GM12891 (cell line): ENCODE results near the gene TTC4.
"Not testable (repeated sequence)": the region's sequence is repeated elsewhere in the genome, so short reads cannot be mapped to it uniquely, and the experiment has no call there.

Source experiments
- DNase-seq: peaks from one replicate; pipeline ENCODE4 v3.0.0; 2011; ENCODE audit warnings: low spot score; ENCODE audit not compliant: insufficient read length
- FAIRE-seq: peaks from 2 replicates; lab custom pipeline; 2011; peaks lifted over from hg19 to GRCh38; lab: Jason Lieb, UNC
- PAX5 ChIP-seq: IDR thresholded peaks from 2 replicates; pipeline ENCODE4 v1.6.1; 2011; ENCODE audit warnings: low read length, moderate library complexity, mild to moderate bottlenecking; ENCODE audit not compliant: insufficient read depth, severe bottlenecking
- POLR2A ChIP-seq: IDR thresholded peaks from 2 replicates; pipeline ENCODE4 v1.6.1; 2011; ENCODE audit warnings: low read depth, low read length, control low read depth
- POLR2AphosphoS5 ChIP-seq: IDR thresholded peaks from 2 replicates; pipeline ENCODE4 v1.6.1; 2011; ENCODE audit warnings: low read depth, low read length, control low read depth
- POU2F2 ChIP-seq: IDR thresholded peaks from 2 replicates; pipeline ENCODE4 v1.6.1; 2011; ENCODE audit warnings: low read depth, mild to moderate bottlenecking, control low read depth, low read length, moderate library complexity
- SPI1 ChIP-seq: IDR thresholded peaks from 2 replicates; pipeline ENCODE4 v1.6.1; 2011; ENCODE audit warnings: low read depth, low read length, control low read depth
- TAF1 ChIP-seq: IDR thresholded peaks from 2 replicates; pipeline ENCODE4 v1.6.1; 2011; ENCODE audit warnings: low read depth, low read length, control low read depth

Gene TTC4

DNA sequence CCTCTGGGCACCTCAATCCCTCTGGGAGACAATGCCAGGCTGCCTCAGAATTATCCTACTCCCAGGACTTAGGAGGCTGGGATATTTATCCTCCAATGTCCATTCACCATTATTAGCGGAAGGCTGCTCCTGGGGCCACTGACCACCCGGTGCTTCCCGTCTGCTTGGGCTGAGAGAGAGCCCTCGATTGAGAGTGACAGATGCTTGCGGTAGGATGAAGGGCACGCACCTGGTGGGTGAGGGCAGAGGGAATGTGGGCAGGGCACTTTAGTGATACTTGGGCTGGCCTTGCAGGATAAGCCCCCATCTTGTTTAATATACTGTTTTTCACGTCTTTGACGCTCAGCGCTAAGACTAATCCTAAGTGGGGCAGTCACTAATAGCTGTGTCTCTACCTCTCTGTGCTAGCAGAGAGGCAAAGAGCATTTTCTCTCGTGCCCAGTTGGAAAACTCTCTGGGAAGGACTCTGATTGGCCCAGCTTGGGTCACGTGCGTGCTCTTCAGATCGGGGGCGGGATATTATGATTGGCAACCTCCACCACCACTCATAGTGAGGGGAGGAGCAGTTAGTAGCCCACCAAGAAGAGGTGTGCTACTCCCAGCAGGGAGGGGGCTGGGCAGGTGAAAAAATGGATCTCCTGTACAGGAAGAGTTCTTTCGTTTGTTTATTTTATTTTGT is 59.3 kb downstream of the TTC4 start:
- no peak for TF ChIP-seq SPI1
- no peak for TF ChIP-seq POLR2AphosphoS5
- no peak for TF ChIP-seq TAF1
- no peak for TF ChIP-seq PAX5
- no peak for TF ChIP-seq POU2F2
- no peak for TF ChIP-seq POLR2A
- DNase-seq (no peak), FAIRE-seq (no peak)

DNA sequence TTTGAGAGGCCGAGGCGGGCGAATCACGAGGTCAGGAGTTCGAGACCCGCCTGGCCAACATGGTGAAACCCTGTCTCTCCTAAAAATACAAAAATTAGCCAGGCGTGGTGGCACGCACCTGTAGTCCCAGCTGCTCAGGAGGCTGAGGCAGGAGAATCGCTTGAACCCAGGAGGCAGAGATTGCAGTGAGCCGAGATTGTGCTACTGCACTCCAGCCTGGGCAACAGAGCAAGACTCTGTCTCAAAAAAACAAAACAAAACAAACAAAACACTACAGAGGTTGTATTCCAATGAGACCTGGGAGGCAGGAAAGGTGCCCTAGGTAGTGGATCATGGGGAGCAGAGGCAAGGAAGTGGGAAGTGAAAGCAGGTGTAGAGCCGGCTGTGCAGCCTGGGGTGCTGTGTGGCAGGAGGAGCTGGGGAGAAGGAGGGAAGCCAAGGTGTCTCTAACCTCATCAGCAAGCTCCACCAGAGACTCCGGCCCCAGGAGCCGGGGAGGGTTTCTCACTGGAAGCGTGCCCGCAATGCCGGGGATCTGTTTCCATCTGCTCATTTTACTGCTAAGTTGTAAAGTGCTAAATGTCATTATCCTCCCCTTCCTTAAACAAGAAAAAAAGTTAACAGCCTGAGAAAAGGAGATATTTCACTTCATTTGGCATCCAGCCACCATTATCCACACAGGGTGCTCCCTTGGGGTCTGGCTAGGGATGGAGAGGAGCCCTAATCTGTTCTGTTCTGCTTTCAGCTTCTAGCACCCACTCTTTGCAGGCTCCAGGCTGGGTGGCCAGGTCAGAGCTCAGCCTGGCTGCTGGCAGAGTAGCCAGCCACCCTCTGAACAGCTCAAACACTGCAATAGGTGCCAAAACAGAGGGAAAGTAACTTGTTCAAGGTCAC is 60.4 kb downstream of the TTC4 start:
- not testable (repeated sequence) for DNase-seq, FAIRE-seq
- TF ChIP-seq SPI1, result peak; percentile 24; the same call in 1 of the 2 replicates

DNA sequence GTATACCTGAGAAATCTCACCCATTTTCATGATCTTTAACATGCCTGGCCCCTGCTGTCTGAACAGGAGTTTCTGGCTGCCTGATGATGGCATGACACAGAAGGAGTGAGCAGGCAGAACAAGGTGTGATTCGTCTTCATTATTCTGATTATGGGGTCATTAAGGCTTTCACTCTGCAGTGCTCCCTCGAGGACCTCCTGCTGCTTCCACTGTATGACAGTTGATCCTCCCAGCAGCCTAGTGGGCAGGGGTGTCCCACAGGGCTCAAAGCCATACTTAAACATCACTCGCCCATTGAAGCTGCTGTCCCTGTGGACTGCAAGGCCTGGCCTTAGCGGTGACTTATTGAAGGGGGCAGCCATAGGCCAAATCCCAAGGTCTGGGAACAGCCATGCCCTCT is 61.4 kb downstream of the TTC4 start:
- no peak for DNase-seq
- TF ChIP-seq POLR2A, result no peak
- TF ChIP-seq POLR2AphosphoS5, result no peak
- TF ChIP-seq POU2F2, result no peak
- TF ChIP-seq SPI1, result no peak
- no peak for TF ChIP-seq PAX5
- no peak for TF ChIP-seq TAF1
- FAIRE-seq, result no peak

DNA sequence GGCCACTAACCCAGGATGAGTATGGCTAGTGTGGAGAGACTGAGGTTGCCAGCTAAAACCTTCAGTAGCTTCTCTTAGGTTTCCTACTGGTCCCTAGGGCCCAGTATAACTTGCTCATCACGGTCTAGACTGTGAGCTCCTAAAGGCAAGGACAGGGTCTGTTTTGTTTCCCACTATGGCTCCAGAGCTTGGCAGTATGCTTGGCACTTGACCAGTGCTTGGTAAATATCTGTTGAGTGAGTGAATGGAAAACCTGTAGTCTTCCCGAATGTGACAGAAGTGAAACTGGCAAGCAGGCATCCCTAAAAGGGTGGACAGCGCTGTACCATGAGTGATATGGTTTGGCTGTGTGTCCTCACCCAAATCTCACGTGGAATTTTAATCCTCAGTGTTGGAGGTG is 61.8 kb downstream of the TTC4 start:
- TF ChIP-seq PAX5 (no peak), POLR2A (no peak), POLR2AphosphoS5 (no peak), POU2F2 (no peak), SPI1 (no peak), TAF1 (no peak)
- DNase-seq (no peak), FAIRE-seq (no peak)

DNA sequence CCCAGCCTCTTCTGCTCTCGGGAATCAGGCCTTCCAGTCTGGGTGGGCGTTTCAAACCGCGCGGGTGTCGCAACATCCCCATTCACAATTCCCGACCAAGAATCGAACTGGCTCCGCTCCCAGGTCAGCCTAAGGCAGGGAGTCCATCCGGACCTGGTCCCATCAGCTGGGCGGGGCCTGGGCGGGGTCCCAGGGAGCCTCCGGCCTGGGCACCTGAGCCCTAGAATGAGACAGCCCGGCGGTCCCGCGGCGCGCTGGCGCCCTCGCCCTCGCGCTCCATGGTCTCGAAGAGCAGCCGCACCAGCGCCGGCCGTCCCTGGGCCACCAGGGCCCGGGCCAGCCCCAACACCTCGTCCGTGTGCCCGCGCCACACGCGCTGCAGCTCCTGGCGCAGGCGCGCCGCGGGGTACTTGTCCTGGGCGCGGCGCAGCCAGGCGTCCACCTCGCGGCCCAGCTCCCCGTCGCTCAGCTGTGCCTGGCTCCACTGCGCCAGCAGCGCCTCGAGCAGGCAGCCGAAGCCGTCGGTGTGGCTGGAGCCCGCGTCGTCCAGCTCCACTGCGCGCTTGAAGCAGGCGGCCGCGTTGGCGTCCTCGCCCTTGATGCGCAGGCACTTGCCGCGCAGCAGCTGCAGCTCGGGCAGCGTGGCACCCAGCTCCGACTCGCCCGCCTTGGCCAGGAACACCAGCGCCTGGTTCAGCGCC is 65.5 kb downstream of the TTC4 start:
- FAIRE-seq (no peak), DNase-seq (no peak)
- no peak for TF ChIP-seq TAF1
- TF ChIP-seq POLR2A, result no peak

DNA sequence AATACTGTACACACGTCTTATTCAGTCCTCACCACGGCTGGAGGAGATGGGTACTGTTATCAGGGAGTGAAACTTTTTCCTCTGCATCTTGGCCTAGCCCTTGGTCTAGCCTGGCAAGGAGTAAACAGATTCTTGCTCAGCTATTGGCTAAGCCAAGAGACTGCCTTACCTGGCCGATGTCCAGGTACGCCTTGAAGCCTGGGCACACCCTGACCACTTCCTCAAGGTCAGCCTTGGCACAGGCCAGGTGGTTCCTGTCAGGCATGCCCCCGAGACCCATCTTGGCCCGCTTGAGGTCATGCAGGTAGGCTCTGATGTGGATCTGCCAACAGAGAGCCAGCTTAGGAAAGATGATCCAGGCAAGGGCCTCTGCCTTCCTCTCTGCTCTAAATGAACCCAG is 66.5 kb downstream of the TTC4 start:
- TF ChIP-seq POLR2A (no peak), POLR2AphosphoS5 (no peak), SPI1 (no peak), POU2F2 (no peak), TAF1 (no peak), PAX5 (no peak)
- FAIRE-seq (no peak), DNase-seq (no peak)

DNA sequence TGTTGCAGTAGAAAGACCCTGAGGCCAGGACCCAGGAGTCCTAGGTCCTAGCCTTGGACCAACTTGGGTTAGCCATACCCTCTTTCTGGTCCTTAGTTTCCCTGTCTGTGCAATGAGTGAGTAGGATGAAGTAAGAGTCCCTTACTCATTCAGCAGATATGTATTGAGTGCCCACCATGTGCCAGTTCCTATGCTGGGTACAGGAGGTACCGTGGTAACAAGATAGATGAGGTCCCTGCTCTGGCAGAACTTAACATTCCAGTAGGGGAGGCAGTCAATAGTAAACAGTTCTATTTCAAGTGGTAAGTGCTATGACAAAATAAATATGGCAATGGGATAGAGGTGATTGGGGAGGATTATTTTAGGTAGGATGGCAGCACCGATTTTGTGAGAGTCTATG is 66.9 kb downstream of the TTC4 start:
- FAIRE-seq (peak; percentile 28), DNase-seq (no peak)
- no peak for TF ChIP-seq POLR2AphosphoS5
- TF ChIP-seq SPI1, result no peak
- TF ChIP-seq POLR2A, result no peak
- no peak for TF ChIP-seq PAX5
- no peak for TF ChIP-seq TAF1
- no peak for TF ChIP-seq POU2F2

DNA sequence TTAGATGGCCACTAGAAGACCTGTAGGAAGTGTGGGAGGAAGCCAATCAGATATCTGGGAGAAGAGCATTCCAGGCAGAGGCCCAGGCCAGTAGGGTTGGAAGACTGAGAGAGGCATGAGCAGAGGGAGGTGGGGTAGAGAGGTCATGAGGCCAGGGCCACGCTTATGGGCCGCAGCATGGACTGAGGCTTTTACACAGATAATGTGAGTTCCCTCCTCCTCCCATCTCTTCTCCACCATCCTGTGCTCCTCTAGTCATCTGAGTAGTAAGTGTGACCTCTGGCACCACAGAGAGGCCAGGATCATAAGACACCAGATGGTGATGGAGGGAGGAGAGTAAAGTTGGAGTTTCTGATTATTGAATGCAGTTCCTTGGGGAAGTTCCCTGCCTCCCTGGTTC is 68.4 kb downstream of the TTC4 start:
- TF ChIP-seq POLR2A (no peak), PAX5 (no peak), POLR2AphosphoS5 (no peak), TAF1 (no peak), POU2F2 (no peak), SPI1 (no peak)
- no peak for FAIRE-seq

DNA sequence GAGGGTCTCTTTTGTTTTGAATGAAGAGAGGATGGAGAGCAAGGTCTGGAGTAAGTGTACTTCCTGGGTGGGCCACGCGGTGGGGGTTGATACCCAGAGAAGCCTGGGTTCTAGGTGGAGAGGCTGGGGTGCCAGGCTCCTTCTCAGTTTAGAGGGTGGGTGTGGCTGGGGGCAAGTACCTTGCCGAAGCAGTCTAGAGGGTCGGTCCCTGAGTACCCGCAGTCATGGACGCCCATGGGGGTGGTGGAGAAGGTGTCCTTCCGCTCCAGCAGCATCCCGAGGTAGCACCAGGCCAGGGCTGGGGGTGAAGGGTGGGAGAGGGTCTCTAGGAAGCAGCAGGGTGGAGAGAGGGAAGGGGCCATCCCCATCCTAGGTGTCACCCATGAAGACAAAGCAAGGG is 71.1 kb downstream of the TTC4 start:
- FAIRE-seq (no peak), DNase-seq (no peak)
- no peak for TF ChIP-seq SPI1
- no peak for TF ChIP-seq POLR2AphosphoS5
- TF ChIP-seq PAX5, result no peak
- TF ChIP-seq POU2F2, result no peak
- no peak for TF ChIP-seq POLR2A
- TF ChIP-seq TAF1, result no peak

More for the DNA sequence above, 68.4 kb downstream of the TTC4 start:
- no peak for DNase-seq

DNA sequence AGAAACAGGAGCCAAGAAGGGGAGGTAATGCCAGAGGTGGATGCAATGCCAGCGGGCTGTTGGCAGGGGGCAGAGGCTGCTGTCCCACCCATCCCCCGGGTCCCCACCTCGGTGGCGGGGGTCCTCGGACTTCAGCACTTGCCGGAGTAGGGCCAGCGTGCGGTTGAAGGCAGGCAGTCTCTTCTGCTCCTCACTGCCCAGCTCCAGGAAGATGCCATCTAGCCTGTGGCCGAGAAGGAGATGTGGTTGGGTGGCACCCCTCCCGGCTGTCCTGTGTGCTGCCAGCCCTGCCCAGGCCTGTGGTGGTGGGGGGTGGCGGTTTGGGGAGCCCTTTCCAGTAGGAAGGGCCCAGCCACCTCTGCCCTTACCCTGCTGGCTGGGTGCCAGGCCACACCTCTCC is 71.9 kb downstream of the TTC4 start:
- FAIRE-seq (no peak), DNase-seq (no peak)
- TF ChIP-seq PAX5 (no peak), POLR2A (no peak), TAF1 (no peak), SPI1 (no peak), POLR2AphosphoS5 (no peak), POU2F2 (no peak)

DNA sequence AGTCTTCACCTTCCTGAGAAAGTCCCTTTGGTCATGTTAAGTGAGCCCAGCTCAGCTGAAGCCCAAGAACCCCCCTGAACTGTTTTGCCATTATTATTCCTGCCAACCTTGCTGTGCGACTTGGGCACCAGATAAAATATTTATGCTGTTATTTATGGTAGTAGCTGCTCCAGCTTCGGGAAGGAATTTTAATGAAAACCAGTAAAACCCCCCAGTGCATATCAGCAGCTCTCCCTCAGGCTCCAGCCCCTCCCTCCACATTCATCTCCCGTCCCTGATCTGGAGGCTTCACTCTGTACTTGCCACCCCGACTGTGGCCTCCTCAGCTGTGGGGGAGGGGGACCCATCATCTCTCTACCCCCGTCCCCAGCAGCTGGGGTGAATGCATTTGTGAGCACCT is 72.8 kb downstream of the TTC4 start:
- TF ChIP-seq POU2F2 (no peak), TAF1 (no peak), POLR2A (no peak), PAX5 (no peak), POLR2AphosphoS5 (no peak), SPI1 (no peak)
- DNase-seq (no peak), FAIRE-seq (no peak)
